Myocyte (in vitro differentiated cells): ENCODE data around the gene FANCC. TPM values are rescaled to one million over a fixed set of nuclear protein-coding genes. Genes with fewer than 3 reads are reported as not detected.

Experiments used
- DNase-seq: peaks from one replicate; pipeline ENCODE4 v3.0.0-alpha.2; 2012; ENCODE audit warnings: low read depth
- polyA plus RNA-seq: library from polyadenylated mRNA; unstranded; fragments of >200 nt; gene quantifications from one replicate; pipeline ENCODE4 v1.2.1, GENCODE V29; 2012; ENCODE audit warnings: missing spikeins
- total RNA-seq: library from RNA; depleted of rRNA; stranded (reverse); fragments of >200 nt; gene quantifications from 2 replicates; pipeline ENCODE4 v1.2.3, GENCODE V29; 2014

FANCC gene
- total RNA-seq = 1.8 and 11.8 TPM in 2 replicates
- 4.4 TPM for polyA plus RNA-seq

DNA sequence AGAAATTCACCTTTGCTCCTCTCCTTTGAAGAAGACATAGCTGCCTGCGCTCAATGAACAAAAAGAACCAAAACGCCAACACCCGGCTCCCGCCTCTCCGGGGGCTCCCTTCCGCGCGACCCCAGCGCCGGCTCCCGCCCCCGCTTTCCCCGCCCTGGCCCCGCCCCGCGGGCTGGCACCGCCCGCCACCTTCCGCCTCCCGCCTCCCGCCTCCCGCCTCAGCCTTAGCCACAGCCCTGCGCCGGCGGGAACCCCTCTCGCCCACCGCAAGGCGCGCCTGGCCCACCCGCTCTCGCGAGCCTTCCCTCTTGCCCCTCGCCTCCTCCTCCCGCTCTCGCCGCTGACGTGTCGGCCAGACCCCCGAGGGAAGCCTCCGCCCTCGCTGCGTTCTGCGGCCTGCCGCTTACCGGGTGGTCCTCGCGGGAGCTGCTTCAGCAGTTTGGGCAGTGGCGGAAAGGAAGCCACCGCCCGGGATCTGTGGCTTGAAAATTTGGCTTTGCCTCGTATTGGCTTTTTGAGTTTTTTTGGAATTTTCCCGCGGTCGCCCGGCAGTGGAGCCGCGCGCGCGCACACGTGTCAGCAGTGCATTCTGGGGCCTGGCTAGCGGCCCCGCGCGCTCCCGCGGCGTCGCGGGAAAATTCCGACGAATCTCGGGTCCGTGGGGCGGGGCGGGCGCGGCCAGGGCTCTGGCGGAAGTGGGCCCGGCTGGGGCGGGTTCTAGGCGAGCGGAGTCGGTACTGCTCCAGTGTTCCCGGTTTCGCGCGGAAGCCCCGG is at the start of gene FANCC:
FANCC (minus strand) TSS at position 591 of the 774 bp plus-strand sequence. CDS start 68,418 bp downstream, outside the sequence.
- DNase-seq = peak; percentile 91

GRCh38 chr9:95366731-95367325 is 49.3 kb upstream of the FANCC start:
- no peak for DNase-seq

GRCh38 chr9:95365766-95366165 is 48.3 kb upstream of the FANCC start:
- no peak for DNase-seq

GRCh38 chr9:95363051-95363841 is 45.7 kb upstream of the FANCC start:
- peak; percentile 62 for DNase-seq

DNA sequence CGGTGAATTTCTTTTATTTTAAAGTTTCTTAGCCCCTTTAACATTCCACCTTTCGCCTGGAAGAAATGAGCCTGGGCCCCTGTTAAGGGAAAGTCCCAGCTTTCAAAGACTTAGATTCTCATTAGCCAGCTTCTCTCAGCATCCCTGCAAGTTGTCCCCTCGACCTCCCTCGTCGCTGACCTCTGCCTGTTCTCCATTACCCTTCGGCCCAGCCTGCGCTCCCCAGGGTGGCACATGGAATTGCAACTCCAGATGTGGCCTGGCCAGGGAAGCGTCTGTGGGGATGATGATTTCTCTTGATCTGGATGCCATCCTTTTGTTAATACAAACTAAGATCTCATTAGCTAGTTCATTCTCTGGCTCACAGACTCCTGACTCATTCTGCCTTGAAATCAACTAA is 43.4 kb upstream of the FANCC start:
- DNase-seq = no peak

- no peak for DNase-seq
Measured at GRCh38 chr9:95357316-95357715, 39.8 kb upstream of the FANCC start.

- no peak for DNase-seq
Measured at GRCh38 chr9:95355500-95355899, 38.0 kb upstream of the FANCC start.

GRCh38 chr9:95351051-95351450 is 33.5 kb upstream of the FANCC start:
- DNase-seq = no peak

- no peak for DNase-seq
Measured at GRCh38 chr9:95350266-95350665, 32.8 kb upstream of the FANCC start.

DNA sequence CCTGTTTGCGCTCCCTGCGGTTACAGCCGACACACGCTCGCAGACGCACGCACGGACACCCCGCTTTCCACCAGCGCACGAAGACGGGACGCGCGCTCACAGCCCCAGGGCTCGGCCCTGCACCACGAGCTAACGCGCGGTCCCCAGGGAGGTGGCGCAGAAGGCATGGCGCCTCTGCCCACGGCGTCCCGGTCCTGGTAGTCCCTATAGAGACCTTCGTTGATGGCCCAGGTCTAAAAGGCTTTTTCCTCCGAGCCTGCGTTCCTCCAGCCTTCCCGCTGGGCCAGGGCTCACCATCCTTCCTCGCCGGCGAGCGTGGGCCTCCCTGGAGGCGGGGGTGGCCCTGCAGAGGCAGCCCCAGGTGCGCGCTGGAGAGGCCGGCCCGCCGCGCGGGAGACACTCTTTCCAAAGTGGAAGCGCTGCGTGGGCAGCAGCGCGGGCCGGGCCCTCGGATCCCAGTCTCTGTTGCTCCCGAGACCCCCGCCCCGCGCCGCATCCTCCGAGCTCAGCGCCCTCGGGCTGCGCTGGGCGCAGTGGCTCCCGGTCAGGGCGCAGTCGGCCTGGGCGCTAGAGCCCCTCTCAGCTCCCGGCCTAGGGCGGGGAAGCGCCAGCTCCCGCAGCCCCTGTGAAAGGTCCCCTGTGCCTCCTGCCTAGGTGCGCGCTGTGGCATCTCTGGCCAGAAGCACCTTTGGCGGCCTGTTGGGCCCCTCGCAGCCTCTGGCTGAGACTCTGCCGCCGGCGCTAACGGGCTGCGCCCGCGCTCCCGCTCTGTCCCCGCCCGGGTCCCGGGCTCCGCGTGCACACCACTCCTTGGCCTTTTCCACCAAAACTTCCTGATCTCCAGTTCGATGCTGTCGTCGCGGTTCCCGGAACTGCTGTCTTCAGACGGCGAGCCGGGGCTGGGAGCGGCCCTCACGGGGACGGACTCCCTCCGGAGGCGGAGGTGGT is 31.9 kb upstream of the FANCC start:
- DNase-seq = no peak

GRCh38 chr9:95346021-95346420 is 28.5 kb upstream of the FANCC start:
- no peak for DNase-seq

GRCh38 chr9:95344735-95345325 is 27.3 kb upstream of the FANCC start:
- no peak for DNase-seq

DNA sequence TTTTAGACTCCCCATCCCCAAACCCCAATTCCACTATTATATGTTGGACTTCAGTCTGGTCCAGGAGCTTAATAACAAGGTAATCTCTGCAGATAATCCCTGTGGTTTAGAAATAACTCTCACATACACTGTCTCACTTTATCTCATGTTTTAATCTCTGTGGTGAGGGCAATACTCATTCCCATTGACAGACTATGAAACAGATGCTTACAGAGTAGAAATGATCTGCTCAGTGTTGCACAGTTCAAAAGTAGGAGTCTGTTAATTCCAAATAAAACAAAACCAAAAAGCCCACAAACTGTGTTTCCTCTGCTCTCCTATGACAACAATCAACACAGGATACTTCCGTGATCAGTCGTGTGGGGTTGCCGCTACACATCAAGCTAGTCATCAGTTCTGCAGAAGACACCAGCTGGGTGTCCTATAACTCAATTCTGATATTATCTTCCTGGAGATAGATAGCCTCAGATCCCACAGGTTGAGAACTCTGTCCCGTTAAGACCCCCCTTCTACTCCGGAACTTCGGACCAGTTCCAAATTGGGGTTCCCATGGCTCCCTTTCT is 26.3 kb upstream of the FANCC start:
- no peak for DNase-seq

GRCh38 chr9:95342571-95342970 is 25.1 kb upstream of the FANCC start:
- DNase-seq = no peak

DNA sequence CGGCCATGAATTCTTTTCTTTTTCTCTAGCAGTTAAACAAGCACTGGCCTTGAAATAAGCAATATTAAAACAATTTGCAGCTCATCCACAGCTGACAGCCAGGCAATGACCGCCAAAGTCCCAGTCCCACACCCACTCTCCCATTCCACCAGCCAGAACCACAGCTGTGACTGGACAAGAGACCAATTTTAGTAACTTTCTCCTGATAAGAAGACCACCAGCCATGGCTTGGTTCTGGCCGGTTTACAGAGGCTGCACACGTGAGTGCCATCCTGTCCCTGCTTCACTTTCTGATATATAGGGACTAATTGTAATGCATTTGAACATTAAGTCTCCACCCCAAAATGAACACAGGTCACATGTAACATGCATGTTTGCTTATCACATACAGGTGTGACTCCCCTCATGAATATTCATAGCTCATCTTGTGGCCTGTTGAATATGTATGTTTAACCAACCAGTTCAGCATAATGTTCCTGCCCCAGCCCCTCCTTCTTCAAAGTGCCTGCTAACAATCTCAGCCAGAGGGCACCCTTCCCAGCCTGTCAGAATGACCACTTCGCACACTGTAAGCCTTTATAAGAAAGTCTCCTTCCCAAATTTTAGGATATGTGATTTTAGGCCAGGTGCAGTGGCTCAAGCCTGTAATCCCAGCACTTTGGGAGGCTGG is 23.9 kb upstream of the FANCC start:
- DNase-seq = peak; percentile 43

DNA sequence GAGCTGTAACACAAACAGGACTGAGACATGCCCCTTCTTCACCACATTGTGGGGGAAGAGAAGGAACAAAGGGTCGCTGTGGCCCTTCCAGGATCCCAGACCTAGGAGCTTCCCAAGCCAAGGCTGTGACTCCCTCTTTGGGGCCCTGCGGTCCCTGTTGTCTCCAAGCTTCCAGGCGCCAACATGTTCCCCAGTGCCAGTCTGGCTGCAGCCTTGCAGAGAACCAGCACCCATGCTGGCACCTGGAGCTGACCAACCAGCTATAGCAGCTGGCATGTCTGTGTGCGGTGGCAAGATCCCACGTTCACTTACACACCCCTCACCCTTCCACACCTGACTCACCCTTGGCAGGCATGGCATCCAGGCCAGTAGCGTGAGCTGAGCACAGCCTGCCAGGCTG is 20.7 kb upstream of the FANCC start:
- no peak for DNase-seq

- DNase-seq = no peak
Measured at GRCh38 chr9:95336281-95336680, 18.8 kb upstream of the FANCC start.

GRCh38 chr9:95333426-95333825 is 15.9 kb upstream of the FANCC start:
- no peak for DNase-seq

DNA sequence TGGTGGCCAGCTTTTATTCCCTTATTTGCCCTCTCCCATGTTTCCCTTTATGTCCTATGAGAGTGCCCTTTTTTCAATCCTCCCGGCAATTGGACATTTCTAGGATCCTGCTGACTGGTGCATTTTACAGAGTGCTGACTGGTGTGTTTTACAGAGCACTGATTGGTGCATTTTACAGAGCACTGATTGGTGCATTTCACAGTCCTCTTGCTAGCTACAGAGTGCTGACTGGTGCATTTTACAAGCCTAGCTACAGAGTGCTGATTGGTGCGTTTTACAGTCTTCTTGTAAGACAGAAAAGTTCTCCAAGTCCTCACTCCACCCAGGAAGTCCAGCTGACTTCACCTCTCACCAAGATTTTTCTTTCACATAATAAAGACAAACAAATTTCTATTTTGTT is 15.4 kb upstream of the FANCC start:
- no peak for DNase-seq
